ENCODE measurements around the gene SPRY4. TPM values are rescaled to one million over a fixed set of nuclear protein-coding genes. Genes with fewer than 3 reads are reported as not detected.
"Not testable (repeated sequence)": the region's sequence is repeated elsewhere in the genome, so short reads cannot be mapped to it uniquely, and the experiment has no call there.

Gene SPRY4
- total RNA-seq, 2 donors from 2014 or later: 70.2 to 164 TPM

- H3K27me3 ChIP-seq (ENCODE audit: control insufficient read depth, insufficient read depth, low read length, poor library complexity, severe bottlenecking): no peaks in the 10 kb centered on the region
- no peak overlapping the region for H3K9ac ChIP-seq (ENCODE audit: extremely low read depth, low read length, poor library complexity, severe bottlenecking)
- DNase-seq: no peak
- Mint-ChIP-seq H3K27ac (no peak overlapping the region), H3K36me3 (ENCODE audit: low read depth) (peaks cover 56% of the 10 kb centered on the region), H3K4me1 (no peaks in the 10 kb centered on the region), H3K9me3 (peaks cover 50% of the 10 kb centered on the region), H3K4me3 (no peak overlapping the region), H3K27me3 (ENCODE audit: insufficient read depth) (no peaks in the 10 kb centered on the region)
- no peaks in the 10 kb centered on the region for H3K4me1 ChIP-seq (ENCODE audit: control insufficient read depth, insufficient read depth, low read length)
- TF ChIP-seq, protein P1, sequence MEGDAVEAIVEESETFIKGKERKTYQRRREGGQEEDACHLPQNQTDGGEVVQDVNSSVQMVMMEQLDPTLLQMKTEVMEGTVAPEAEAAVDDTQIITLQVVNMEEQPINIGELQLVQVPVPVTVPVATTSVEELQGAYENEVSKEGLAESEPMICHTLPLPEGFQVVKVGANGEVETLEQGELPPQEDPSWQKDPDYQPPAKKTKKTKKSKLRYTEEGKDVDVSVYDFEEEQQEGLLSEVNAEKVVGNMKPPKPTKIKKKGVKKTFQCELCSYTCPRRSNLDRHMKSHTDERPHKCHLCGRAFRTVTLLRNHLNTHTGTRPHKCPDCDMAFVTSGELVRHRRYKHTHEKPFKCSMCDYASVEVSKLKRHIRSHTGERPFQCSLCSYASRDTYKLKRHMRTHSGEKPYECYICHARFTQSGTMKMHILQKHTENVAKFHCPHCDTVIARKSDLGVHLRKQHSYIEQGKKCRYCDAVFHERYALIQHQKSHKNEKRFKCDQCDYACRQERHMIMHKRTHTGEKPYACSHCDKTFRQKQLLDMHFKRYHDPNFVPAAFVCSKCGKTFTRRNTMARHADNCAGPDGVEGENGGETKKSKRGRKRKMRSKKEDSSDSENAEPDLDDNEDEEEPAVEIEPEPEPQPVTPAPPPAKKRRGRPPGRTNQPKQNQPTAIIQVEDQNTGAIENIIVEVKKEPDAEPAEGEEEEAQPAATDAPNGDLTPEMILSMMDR (conservative IDR thresholded peaks at IDR 0.05): no peak
- peaks cover 25% of the 10 kb centered on the region for H3K36me3 ChIP-seq (ENCODE audit: control insufficient read depth, insufficient read depth, low read length)
- no peak overlapping the region for H3K4me3 ChIP-seq (ENCODE audit: low read length)
- no peak overlapping the region for H3K27ac ChIP-seq (ENCODE audit: low read depth, low read length)
- 100% methylated on average over 1 of the region's 2 CpGs; no CpG with 5 or more reads in 1 of the 2 experiments for WGBS, 2 experiments (ENCODE audit: insufficient coverage in 1 of 2, insufficient read length in 1 of 2)
- peaks cover 48% of the 10 kb centered on the region for H3K9me3 ChIP-seq (ENCODE audit: control insufficient read depth, low read length)
Observed at GRCh38 chr5:142346706-142347105, 21.9 kb upstream of the SPRY4 start.

GRCh38 chr5:142344915-142345314, 20.1 kb upstream of the SPRY4 start:
- H3K4me1 ChIP-seq (ENCODE audit: control insufficient read depth, insufficient read depth, low read length); H3K27ac ChIP-seq (ENCODE audit: low read depth, low read length); H3K4me3 Mint-ChIP-seq; H3K4me1 Mint-ChIP-seq; H3K27ac Mint-ChIP-seq; H3K9ac ChIP-seq (ENCODE audit: extremely low read depth, low read length, poor library complexity, severe bottlenecking); H3K27me3 ChIP-seq (ENCODE audit: control insufficient read depth, insufficient read depth, low read length, poor library complexity, severe bottlenecking); H3K27me3 Mint-ChIP-seq (ENCODE audit: insufficient read depth); DNase-seq: not testable (repeated sequence)
- H3K36me3 Mint-ChIP-seq (ENCODE audit: low read depth): peaks cover 61% of the 10 kb centered on the region
- Histone ChIP-seq H3K9me3 (ENCODE audit: control insufficient read depth, low read length) (peaks cover 48% of the 10 kb centered on the region), H3K36me3 (ENCODE audit: control insufficient read depth, insufficient read depth, low read length) (peaks cover 27% of the 10 kb centered on the region), H3K4me3 (ENCODE audit: low read length) (peak overlapping the region; percentile 54)
- H3K9me3 Mint-ChIP-seq: peaks cover 50% of the 10 kb centered on the region
- 82 to 93% methylated on average over 2 to 3 of the region's 3 CpGs for WGBS, 2 experiments (ENCODE audit: insufficient coverage in 1 of 2, insufficient read length in 1 of 2)

- H3K4me3 Mint-ChIP-seq: no peak overlapping the region
- TF ChIP-seq, protein P1 (conservative IDR thresholded peaks at IDR 0.05): no peak
- no peak for DNase-seq
- no peaks in the 10 kb centered on the region for H3K4me1 Mint-ChIP-seq
- no peaks in the 10 kb centered on the region for H3K27me3 ChIP-seq (ENCODE audit: control insufficient read depth, insufficient read depth, low read length, poor library complexity, severe bottlenecking)
- no peak overlapping the region for H3K27ac Mint-ChIP-seq
- H3K9me3 ChIP-seq (ENCODE audit: control insufficient read depth, low read length): peaks cover 48% of the 10 kb centered on the region
- 96 to 98% methylated on average over 4 of the region's 4 CpGs for WGBS, 2 experiments (ENCODE audit: insufficient coverage in 1 of 2, insufficient read length in 1 of 2)
- peaks cover 34% of the 10 kb centered on the region for H3K36me3 ChIP-seq (ENCODE audit: control insufficient read depth, insufficient read depth, low read length)
- H3K27ac ChIP-seq (ENCODE audit: low read depth, low read length): no peak overlapping the region
- H3K4me1 ChIP-seq (ENCODE audit: control insufficient read depth, insufficient read depth, low read length): no peaks in the 10 kb centered on the region
- no peak overlapping the region for H3K4me3 ChIP-seq (ENCODE audit: low read length)
- peaks cover 49% of the 10 kb centered on the region for H3K9me3 Mint-ChIP-seq
- H3K27me3 Mint-ChIP-seq (ENCODE audit: insufficient read depth): no peaks in the 10 kb centered on the region
- peaks cover 66% of the 10 kb centered on the region for H3K36me3 Mint-ChIP-seq (ENCODE audit: low read depth)
- H3K9ac ChIP-seq (ENCODE audit: extremely low read depth, low read length, poor library complexity, severe bottlenecking): no peak overlapping the region
Observed at GRCh38 chr5:142343531-142343930, 18.7 kb upstream of the SPRY4 start.
